HL-60/S4 (cell line): Measurements from ENCODE around the gene NUTM2G.
"Not testable (repeated sequence)": the region's sequence is repeated elsewhere in the genome, so short reads cannot be mapped to it uniquely, and the experiment has no call there.

Experiments
- in situ Hi-C: fragments of 300-500 bp; cut with MboI; formaldehyde crosslinking; loops from 2 replicates; pipeline ENCODE4 v1.14.3; 2022; ENCODE audit warnings: low sequenced_read_pairs

Gene NUTM2G

GRCh38 chr9:96928543-96928942, at the start of gene NUTM2G:
TSS of gene NUTM2G (plus strand) at chr9:96928843. CDS start at chr9:96929025, 182 bp downstream.
- in situ Hi-C loops: not testable (repeated sequence)

- in situ Hi-C loops: no loop called here
These were observed 44.7 kb upstream of the NUTM2G start for GRCh38 chr9:96883922-96884321.

GRCh38 chr9:96884443-96884842, 44.2 kb upstream of the NUTM2G start:
- in situ Hi-C loops: no loop called here

GRCh38 chr9:96885424-96885823, 43.2 kb upstream of the NUTM2G start:
- in situ Hi-C loops: no loop called here

GRCh38 chr9:96888591-96888990, 40.1 kb upstream of the NUTM2G start:
- in situ Hi-C loops: no loop called here

GRCh38 chr9:96892131-96892530, 36.5 kb upstream of the NUTM2G start:
- in situ Hi-C loops: no loop called here

GRCh38 chr9:96900010-96900409, 28.6 kb upstream of the NUTM2G start:
- in situ Hi-C loops: not testable (repeated sequence)

- in situ Hi-C loops: not testable (repeated sequence)
These were observed 23.5 kb upstream of the NUTM2G start for GRCh38 chr9:96904947-96905722.

GRCh38 chr9:96908479-96908878, 20.2 kb upstream of the NUTM2G start:
- in situ Hi-C loops: not testable (repeated sequence)

- in situ Hi-C loops: not testable (repeated sequence)
These were observed 13.1 kb upstream of the NUTM2G start for GRCh38 chr9:96915539-96915938.

GRCh38 chr9:96916531-96916930, 12.1 kb upstream of the NUTM2G start:
- in situ Hi-C loops: not testable (repeated sequence)

GRCh38 chr9:96918550-96918949, 10.1 kb upstream of the NUTM2G start:
- in situ Hi-C loops: not testable (repeated sequence)

- in situ Hi-C loops: not testable (repeated sequence)
These were observed 7.8 kb upstream of the NUTM2G start for GRCh38 chr9:96920803-96921202.

GRCh38 chr9:96925587-96925986, 3.1 kb upstream of the NUTM2G start:
- in situ Hi-C loops: not testable (repeated sequence)

- in situ Hi-C loops: not testable (repeated sequence)
These were observed 3.0 kb downstream of the NUTM2G start for GRCh38 chr9:96931665-96932064.

- in situ Hi-C loops: not testable (repeated sequence)
These were observed 5.5 kb downstream of the NUTM2G start for GRCh38 chr9:96934097-96934496.

- in situ Hi-C loops: not testable (repeated sequence)
These were observed 6.1 kb downstream of the NUTM2G start for GRCh38 chr9:96934706-96935105.

GRCh38 chr9:96935401-96935800, 6.8 kb downstream of the NUTM2G start:
- in situ Hi-C loops: not testable (repeated sequence)

GRCh38 chr9:96937442-96937841, 8.8 kb downstream of the NUTM2G start:
- in situ Hi-C loops: not testable (repeated sequence)

GRCh38 chr9:96938957-96939665, 10.5 kb downstream of the NUTM2G start:
- in situ Hi-C loops: not testable (repeated sequence)

- in situ Hi-C loops: not testable (repeated sequence)
These were observed 12.3 kb downstream of the NUTM2G start for GRCh38 chr9:96940982-96941381.

GRCh38 chr9:96941628-96942027, 13.0 kb downstream of the NUTM2G start:
- in situ Hi-C loops: not testable (repeated sequence)
